ENCODE measurements around the gene RPL10A. TPM values are rescaled to one million over a fixed set of nuclear protein-coding genes. Genes with fewer than 3 reads are reported as not detected.
"Not testable (repeated sequence)": the region's sequence is repeated elsewhere in the genome, so short reads cannot be mapped to it uniquely, and the experiment has no call there.

Gene RPL10A
- total RNA-seq, 2 experiments from 2014 or later: 1,581 to 2,643 TPM

- ChIA-PET CTCF (ENCODE audit: unreplicated experiment) (interaction anchor here (0.6 kb wide), 1 partner anchor 18 kb away, joined by 8 read pairs; no protein-coding TSS in a partner anchor), POLR2A (interaction anchor here (0.7 to 0.8 kb wide), 2 partner anchors 9 to 19 kb away, joined by 3 read pairs; no protein-coding TSS in a partner anchor)
- H3K36me3 ChIP-seq (ENCODE audit: insufficient read depth, low read length): no peaks in the 10 kb centered on the region
- H3K4me1 ChIP-seq (ENCODE audit: insufficient read depth, low read length, poor library complexity, severe bottlenecking): no peaks in the 10 kb centered on the region
- H3K79me2 ChIP-seq (ENCODE audit: insufficient read depth, low read depth, low read length): no peaks in the 10 kb centered on the region
- H2AFZ ChIP-seq (ENCODE audit: low read length): no peak overlapping the region
- H3K9me3 ChIP-seq (ENCODE audit: low read length): no peaks in the 10 kb centered on the region
- H3K4me3 ChIP-seq (ENCODE audit: low read depth, low read length, poor library complexity, severe bottlenecking): no peak overlapping the region
- no peak overlapping the region for H3K4me2 ChIP-seq (ENCODE audit: low read length)
- no peak overlapping the region for H3K27ac ChIP-seq (ENCODE audit: low read depth, low read length, poor library complexity, severe bottlenecking)
- no peak for DNase-seq (ENCODE audit: low spot score)
- no peaks in the 10 kb centered on the region for H3K9me2 ChIP-seq (ENCODE audit: insufficient read depth, low read length)
- no TSS peak for BruUV-seq (replicated peaks)
- intact Hi-C loops (cut with micrococcal nuclease; ENCODE audit: unreplicated experiment): no loop called here
- no peaks in the 10 kb centered on the region for H4K20me1 ChIP-seq (ENCODE audit: insufficient read depth, low read length)
- no peak for TF ChIP-seq EZH2phosphoT487 (IDR thresholded peaks at IDR 0.05; ENCODE audit: borderline replicate concordance, low read depth, low read length)
- TF ChIP-seq, protein P1, sequence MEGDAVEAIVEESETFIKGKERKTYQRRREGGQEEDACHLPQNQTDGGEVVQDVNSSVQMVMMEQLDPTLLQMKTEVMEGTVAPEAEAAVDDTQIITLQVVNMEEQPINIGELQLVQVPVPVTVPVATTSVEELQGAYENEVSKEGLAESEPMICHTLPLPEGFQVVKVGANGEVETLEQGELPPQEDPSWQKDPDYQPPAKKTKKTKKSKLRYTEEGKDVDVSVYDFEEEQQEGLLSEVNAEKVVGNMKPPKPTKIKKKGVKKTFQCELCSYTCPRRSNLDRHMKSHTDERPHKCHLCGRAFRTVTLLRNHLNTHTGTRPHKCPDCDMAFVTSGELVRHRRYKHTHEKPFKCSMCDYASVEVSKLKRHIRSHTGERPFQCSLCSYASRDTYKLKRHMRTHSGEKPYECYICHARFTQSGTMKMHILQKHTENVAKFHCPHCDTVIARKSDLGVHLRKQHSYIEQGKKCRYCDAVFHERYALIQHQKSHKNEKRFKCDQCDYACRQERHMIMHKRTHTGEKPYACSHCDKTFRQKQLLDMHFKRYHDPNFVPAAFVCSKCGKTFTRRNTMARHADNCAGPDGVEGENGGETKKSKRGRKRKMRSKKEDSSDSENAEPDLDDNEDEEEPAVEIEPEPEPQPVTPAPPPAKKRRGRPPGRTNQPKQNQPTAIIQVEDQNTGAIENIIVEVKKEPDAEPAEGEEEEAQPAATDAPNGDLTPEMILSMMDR (conservative IDR thresholded peaks at IDR 0.05; ENCODE audit: low read length): no peak
Measured at GRCh38 chr6:35516712-35517111, 48.5 kb downstream of the RPL10A start.

- H2AFZ ChIP-seq (ENCODE audit: low read length); POLR2A ChIA-PET; H3K9me3 ChIP-seq (ENCODE audit: low read length); H3K4me2 ChIP-seq (ENCODE audit: low read length); H3K27ac ChIP-seq (ENCODE audit: low read depth, low read length, poor library complexity, severe bottlenecking); intact Hi-C loops (cut with micrococcal nuclease; ENCODE audit: unreplicated experiment); H3K79me2 ChIP-seq (ENCODE audit: insufficient read depth, low read depth, low read length); H3K9me2 ChIP-seq (ENCODE audit: insufficient read depth, low read length); BruUV-seq (replicated peaks); H4K20me1 ChIP-seq (ENCODE audit: insufficient read depth, low read length); H3K4me3 ChIP-seq (ENCODE audit: low read depth, low read length, poor library complexity, severe bottlenecking); H3K4me1 ChIP-seq (ENCODE audit: insufficient read depth, low read length, poor library complexity, severe bottlenecking); DNase-seq (ENCODE audit: low spot score); CTCF ChIA-PET (ENCODE audit: unreplicated experiment); H3K36me3 ChIP-seq (ENCODE audit: insufficient read depth, low read length): not testable (repeated sequence)
Measured at GRCh38 chr6:35517978-35518377, 49.8 kb downstream of the RPL10A start.

DNA sequence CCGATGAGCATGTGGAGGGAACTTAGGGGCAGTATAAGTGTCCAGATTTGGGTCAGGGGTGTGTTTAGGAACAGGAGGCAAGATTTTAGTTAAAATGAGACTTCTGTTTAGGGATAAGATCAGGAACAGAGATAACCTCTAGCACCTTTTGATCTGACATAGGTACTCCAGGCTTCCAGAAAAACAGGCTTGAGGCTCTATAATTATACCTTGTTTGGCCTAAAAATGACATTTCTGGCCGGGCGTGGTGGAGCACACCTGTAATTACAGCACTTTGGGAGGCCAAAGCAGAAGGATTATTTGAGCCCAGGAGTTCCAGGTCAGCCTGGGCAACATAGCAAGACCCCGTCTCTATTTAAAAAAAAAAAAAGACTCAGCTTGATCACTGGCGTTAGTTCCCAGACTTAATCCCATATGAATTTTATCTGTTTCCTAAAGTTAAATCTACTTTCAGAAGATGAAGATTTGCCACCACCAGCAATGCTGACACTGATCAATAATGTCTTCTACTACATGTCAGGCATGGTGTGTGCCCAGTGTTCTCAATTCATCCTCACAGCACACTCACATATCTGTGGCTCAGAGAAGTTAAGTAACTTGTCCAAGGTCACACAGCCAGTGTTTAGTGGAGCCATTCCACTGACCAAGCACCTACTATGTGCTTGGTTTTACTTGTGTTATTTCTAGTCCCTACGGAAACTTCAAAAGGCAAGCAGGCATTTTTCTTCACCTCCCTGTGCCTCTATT is 50.5 kb downstream of the RPL10A start:
- no peaks in the 10 kb centered on the region for H3K79me2 ChIP-seq (ENCODE audit: insufficient read depth, low read depth, low read length)

More for the DNA sequence above, 50.5 kb downstream of the RPL10A start:
- POLR2A ChIA-PET: no interaction called here
- intact Hi-C loops (cut with micrococcal nuclease; ENCODE audit: unreplicated experiment): no loop called here
- Histone ChIP-seq H4K20me1 (ENCODE audit: insufficient read depth, low read length) (no peaks in the 10 kb centered on the region), H3K9me3 (ENCODE audit: low read length) (no peaks in the 10 kb centered on the region), H3K36me3 (ENCODE audit: insufficient read depth, low read length) (no peaks in the 10 kb centered on the region), H3K9me2 (ENCODE audit: insufficient read depth, low read length) (no peaks in the 10 kb centered on the region), H3K4me3 (ENCODE audit: low read depth, low read length, poor library complexity, severe bottlenecking) (no peak overlapping the region), H3K4me2 (ENCODE audit: low read length) (no peak overlapping the region), H3K27ac (ENCODE audit: low read depth, low read length, poor library complexity, severe bottlenecking) (no peak overlapping the region), H2AFZ (ENCODE audit: low read length) (no peak overlapping the region), H3K4me1 (ENCODE audit: insufficient read depth, low read length, poor library complexity, severe bottlenecking) (no peaks in the 10 kb centered on the region)
- CTCF ChIA-PET (ENCODE audit: unreplicated experiment): no interaction called here
- BruUV-seq (replicated peaks): no TSS peak
- TF ChIP-seq, protein P1 (conservative IDR thresholded peaks at IDR 0.05; ENCODE audit: low read length): no peak
- no peak for TF ChIP-seq EZH2phosphoT487 (IDR thresholded peaks at IDR 0.05; ENCODE audit: borderline replicate concordance, low read depth, low read length)
- DNase-seq (ENCODE audit: low spot score): no peak
